ENCODE results near the gene CPNE2. TPM values are rescaled to one million over a fixed set of nuclear protein-coding genes. Genes with fewer than 3 reads are reported as not detected.
A peak's percentile ranks its signal among the peaks of the same experiment; 100 is the strongest.

CPNE2 gene
- total and polyA plus RNA-seq, 10 of the 15 experiments (the other 5 are each of a cell fraction or from before 2014, with no cell fraction given) = 3.1 to 22.1 (median 9.9) TPM

DNA sequence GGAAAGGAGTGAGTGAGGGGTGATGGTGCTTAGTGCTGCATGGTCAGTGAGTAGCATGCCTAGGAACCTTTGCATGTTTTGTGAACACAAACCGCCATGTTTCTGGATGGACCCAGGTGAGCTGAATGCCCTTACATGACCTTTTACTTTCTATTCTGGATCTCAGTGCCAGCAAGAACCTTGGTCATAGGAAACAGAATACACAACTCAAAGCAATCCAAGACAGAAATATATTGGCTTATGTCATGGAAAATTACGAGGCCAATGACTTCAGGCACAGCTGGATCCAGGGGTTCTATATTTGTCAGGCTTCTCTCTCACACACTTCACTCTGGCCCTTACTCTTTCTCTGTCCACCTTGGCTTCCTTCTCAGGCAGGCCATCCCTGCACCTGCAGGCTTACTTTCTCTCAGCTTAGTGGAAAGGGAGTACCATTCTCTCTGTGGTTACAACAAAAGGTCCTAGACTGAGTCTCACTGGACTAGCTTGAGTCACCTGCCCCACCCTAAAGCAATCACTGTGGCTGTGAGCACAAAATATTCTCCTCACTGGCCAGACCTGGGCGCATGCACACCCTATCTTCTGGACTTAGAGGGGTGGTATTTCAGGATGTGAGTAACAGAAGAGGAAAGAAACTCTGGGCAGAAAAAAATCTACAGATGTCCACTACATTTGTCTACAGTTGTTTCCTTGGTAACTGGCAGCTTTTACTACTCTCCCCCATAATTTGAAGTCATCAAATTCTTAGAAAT lies 20.4 kb upstream of the CPNE2 start:
- no peaks in the 10 kb centered on the region for H3K27me3 ChIP-seq (replicated peaks in 1 of 2; ENCODE audit: control insufficient read depth in 2 of 2, insufficient read depth in 2 of 2, low read length in 1 of 2)
- WGBS (ENCODE audit: insufficient coverage, insufficient replicate concordance, low lambda C conversion rate, missing lambda C conversion rate) = 81% methylated on average over 3 of the region's 3 CpGs
- POLR2A ChIA-PET = no interaction called here
- H3K4me2 ChIP-seq (ENCODE audit: control insufficient read depth, insufficient read depth) = no peak overlapping the region
- H3K79me2 ChIP-seq (ENCODE audit: control insufficient read depth, insufficient read depth, low read length) = no peaks in the 10 kb centered on the region
- SMC1A ChIA-PET (ENCODE audit: uncharacterized antibody, unreplicated experiment) = interaction anchor here (0.6 kb wide), 1 partner anchor 18 kb away, joined by 3 read pairs; no protein-coding TSS in a partner anchor
- TSS peak; percentile 20 for BruUV-seq (replicated peaks)
- peaks cover 5% of the 10 kb centered on the region; the same call in 1 of the 2 replicates for H3K4me1 ChIP-seq (ENCODE audit: control insufficient read depth, insufficient read depth, low read length)
- no peaks in the 10 kb centered on the region for H4K20me1 ChIP-seq (ENCODE audit: control insufficient read depth, insufficient read depth)
- in situ Hi-C loops (cut with MboI) = no loop called here
- no peak overlapping the region for H2AFZ ChIP-seq (ENCODE audit: control insufficient read depth, low read depth, low read length)
- H3K4me3 ChIP-seq = no peak overlapping the region
- no peak for FAIRE-seq
- no peaks in the 10 kb centered on the region for H3K9me3 ChIP-seq (replicated peaks; ENCODE audit: control insufficient read depth, insufficient read depth, low read length)
- CTCF ChIA-PET = interaction anchor here (1.3 to 2.0 kb wide), 2 partner anchors 13 to 118 kb away, joined by 3 to 13 read pairs; no protein-coding TSS in a partner anchor
- no peak for DNase-seq (ENCODE audit: low read depth, low spot score)
- RAD21 ChIA-PET (ENCODE audit: unreplicated experiment) = no interaction called here
- peaks cover 0 to 4% of the 10 kb centered on the region in 2 experiments; a peak in 2 of 4 replicates for H3K36me3 ChIP-seq (ENCODE audit: control insufficient read depth in 2 of 2, insufficient read depth in 2 of 2, low read length in 1 of 2)
- intact Hi-C loops (cut with micrococcal nuclease; ENCODE audit: unreplicated experiment) = no loop called here
- H3K27ac ChIP-seq (ENCODE audit: control insufficient read depth, insufficient read depth) = no peak overlapping the region
- ATAC-seq = peak; percentile 18
- no peak overlapping the region for H3K9ac ChIP-seq (ENCODE audit: control insufficient read depth, insufficient read depth, low read length)
- TF ChIP-seq SMARCA5 (IDR thresholded peaks at IDR 0.05) (no peak), EP300 (IDR thresholded peaks at IDR 0.05; ENCODE audit: borderline replicate concordance in 1 of 2, control insufficient read depth in 1 of 2, low read depth in 2 of 2, low read length in 2 of 2) (no peak), TBL1XR1 (IDR thresholded peaks at IDR 0.05; ENCODE audit: low read depth, low read length) (no peak), CHD4 (IDR thresholded peaks at IDR 0.05) (no peak), CHD2 (IDR thresholded peaks at IDR 0.05; ENCODE audit: borderline replicate concordance, low read depth, low read length) (no peak), RCOR1 (conservative IDR thresholded peaks at IDR 0.05; ENCODE audit: low read depth, low read length) (no peak), HDAC6 (IDR thresholded peaks at IDR 0.05; ENCODE audit: unreplicated experiment) (no peak), CEBPB (IDR thresholded peaks at IDR 0.05; ENCODE audit: borderline replicate concordance in 1 of 2, low read depth in 2 of 2, low read length in 2 of 2) (no peak), HDGF (IDR thresholded peaks at IDR 0.05) (no peak), SUPT20H (IDR thresholded peaks at IDR 0.05; ENCODE audit: borderline replicate concordance, control insufficient read depth, low read depth, low read length) (no peak), EZH2 (IDR thresholded peaks at IDR 0.05; ENCODE audit: borderline replicate concordance, control insufficient read depth, low read depth, low read length) (no peak), NFXL1 (IDR thresholded peaks at IDR 0.05; ENCODE audit: borderline replicate concordance) (no peak)
- TF ChIP-seq, protein P1, sequence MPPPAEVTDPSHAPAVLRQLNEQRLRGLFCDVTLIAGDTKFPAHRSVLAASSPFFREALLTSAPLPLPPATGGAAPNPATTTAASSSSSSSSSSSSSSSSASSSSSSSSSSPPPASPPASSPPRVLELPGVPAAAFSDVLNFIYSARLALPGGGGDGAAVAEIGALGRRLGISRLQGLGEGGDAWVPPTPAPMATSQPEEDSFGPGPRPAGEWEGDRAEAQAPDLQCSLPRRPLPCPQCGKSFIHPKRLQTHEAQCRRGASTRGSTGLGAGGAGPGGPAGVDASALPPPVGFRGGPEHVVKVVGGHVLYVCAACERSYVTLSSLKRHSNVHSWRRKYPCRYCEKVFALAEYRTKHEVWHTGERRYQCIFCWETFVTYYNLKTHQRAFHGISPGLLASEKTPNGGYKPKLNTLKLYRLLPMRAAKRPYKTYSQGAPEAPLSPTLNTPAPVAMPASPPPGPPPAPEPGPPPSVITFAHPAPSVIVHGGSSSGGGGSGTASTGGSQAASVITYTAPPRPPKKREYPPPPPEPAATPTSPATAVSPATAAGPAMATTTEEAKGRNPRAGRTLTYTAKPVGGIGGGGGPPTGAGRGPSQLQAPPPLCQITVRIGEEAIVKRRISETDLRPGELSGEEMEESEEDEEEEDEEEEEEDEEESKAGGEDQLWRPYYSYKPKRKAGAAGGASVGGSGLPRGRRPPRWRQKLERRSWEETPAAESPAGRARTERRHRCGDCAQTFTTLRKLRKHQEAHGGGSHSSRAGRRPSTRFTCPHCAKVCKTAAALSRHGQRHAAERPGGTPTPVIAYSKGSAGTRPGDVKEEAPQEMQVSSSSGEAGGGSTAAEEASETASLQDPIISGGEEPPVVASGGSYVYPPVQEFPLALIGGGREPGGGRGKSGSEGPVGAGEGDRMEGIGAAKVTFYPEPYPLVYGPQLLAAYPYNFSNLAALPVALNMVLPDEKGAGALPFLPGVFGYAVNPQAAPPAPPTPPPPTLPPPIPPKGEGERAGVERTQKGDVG (CRISPR knock-in tag; IDR thresholded peaks at IDR 0.05) = no peak
- TF ChIP-seq, protein P2, sequence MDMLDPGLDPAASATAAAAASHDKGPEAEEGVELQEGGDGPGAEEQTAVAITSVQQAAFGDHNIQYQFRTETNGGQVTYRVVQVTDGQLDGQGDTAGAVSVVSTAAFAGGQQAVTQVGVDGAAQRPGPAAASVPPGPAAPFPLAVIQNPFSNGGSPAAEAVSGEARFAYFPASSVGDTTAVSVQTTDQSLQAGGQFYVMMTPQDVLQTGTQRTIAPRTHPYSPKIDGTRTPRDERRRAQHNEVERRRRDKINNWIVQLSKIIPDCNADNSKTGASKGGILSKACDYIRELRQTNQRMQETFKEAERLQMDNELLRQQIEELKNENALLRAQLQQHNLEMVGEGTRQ (IDR thresholded peaks at IDR 0.05; ENCODE audit: borderline replicate concordance, low read depth, low read length) = no peak
- TF ChIP-seq, protein P3, sequence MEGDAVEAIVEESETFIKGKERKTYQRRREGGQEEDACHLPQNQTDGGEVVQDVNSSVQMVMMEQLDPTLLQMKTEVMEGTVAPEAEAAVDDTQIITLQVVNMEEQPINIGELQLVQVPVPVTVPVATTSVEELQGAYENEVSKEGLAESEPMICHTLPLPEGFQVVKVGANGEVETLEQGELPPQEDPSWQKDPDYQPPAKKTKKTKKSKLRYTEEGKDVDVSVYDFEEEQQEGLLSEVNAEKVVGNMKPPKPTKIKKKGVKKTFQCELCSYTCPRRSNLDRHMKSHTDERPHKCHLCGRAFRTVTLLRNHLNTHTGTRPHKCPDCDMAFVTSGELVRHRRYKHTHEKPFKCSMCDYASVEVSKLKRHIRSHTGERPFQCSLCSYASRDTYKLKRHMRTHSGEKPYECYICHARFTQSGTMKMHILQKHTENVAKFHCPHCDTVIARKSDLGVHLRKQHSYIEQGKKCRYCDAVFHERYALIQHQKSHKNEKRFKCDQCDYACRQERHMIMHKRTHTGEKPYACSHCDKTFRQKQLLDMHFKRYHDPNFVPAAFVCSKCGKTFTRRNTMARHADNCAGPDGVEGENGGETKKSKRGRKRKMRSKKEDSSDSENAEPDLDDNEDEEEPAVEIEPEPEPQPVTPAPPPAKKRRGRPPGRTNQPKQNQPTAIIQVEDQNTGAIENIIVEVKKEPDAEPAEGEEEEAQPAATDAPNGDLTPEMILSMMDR (IDR thresholded peaks at IDR 0.05 in 2 of 3, conservative IDR thresholded peaks at IDR 0.05 in 1 of 3; ENCODE audit: control insufficient read depth in 2 of 3, extremely low read depth in 1 of 3, insufficient read depth in 1 of 3, low read depth in 3 of 3, low read length in 3 of 3) = no peak
